Fibroblast of lung (primary cell): ENCODE measurements around the gene CORO1A. TPM values are rescaled to one million over a fixed set of nuclear protein-coding genes. Genes with fewer than 3 reads are reported as not detected.

Source experiments
- DNase-seq, 2 donors: peaks; one replicate each; pipeline versions ENCODE4 v3.0.0 to v3.0.0-alpha.2; 2010; ENCODE audit warnings: low read depth in 2 of 2
- H2AFZ ChIP-seq: 2 replicates; pipeline ENCODE4 v1.5.1; 2012; ENCODE audit warnings: low read length, control low read depth, inconsistent platforms
- H3K27ac ChIP-seq: 2 replicates; pipeline ENCODE4 v1.5.1; 2011; ENCODE audit warnings: low read length, control low read depth; ENCODE audit not compliant: insufficient read depth
- H3K27me3 ChIP-seq: 2 replicates; pipeline ENCODE4 v1.5.1; 2011; ENCODE audit warnings: mild to moderate bottlenecking, low read length; ENCODE audit not compliant: control insufficient read depth, insufficient read depth
- H3K36me3 ChIP-seq: 2 replicates; pipeline ENCODE4 v1.5.1; 2011; ENCODE audit warnings: low read length; ENCODE audit not compliant: control insufficient read depth, insufficient read depth
- H3K4me1 ChIP-seq: 2 replicates; pipeline ENCODE4 v1.5.1; 2011; ENCODE audit warnings: low read length; ENCODE audit not compliant: control insufficient read depth, insufficient read depth; ENCODE audit errors: extremely low read depth
- H3K4me2 ChIP-seq: 2 replicates; pipeline ENCODE4 v1.5.1; 2011; ENCODE audit warnings: low read length, control low read depth; ENCODE audit not compliant: insufficient read depth; ENCODE audit errors: extremely low read depth
- H3K4me3 ChIP-seq, 4 experiments: fragments of 200-600 bp in 1 of 4; sonication (generic) in 1 of 4; replicated peaks in 1 of 4; 2 replicates each; pipeline ENCODE4 v1.5.1; 2011 to 2016; ENCODE audit warnings: low read length in 4 of 4, low read depth in 3 of 4, mild to moderate bottlenecking in 3 of 4, control low read depth in 2 of 4, inconsistent platforms in 1 of 4, mixed read lengths in 1 of 4; ENCODE audit not compliant: insufficient read depth in 1 of 4; ENCODE audit errors: control extremely low read depth in 1 of 4
- H3K79me2 ChIP-seq: 2 replicates; pipeline ENCODE4 v1.5.1; 2012; ENCODE audit warnings: mild to moderate bottlenecking, low read length, inconsistent platforms; ENCODE audit not compliant: control insufficient read depth, insufficient read depth
- H3K9ac ChIP-seq: 2 replicates; pipeline ENCODE4 v1.5.1; 2011; ENCODE audit warnings: mild to moderate bottlenecking, low read length, control low read depth; ENCODE audit not compliant: insufficient read depth
- H3K9me3 ChIP-seq: 2 replicates; pipeline ENCODE4 v1.5.1; 2012; ENCODE audit warnings: low read depth, low read length; ENCODE audit not compliant: control insufficient read depth, insufficient read depth
- H4K20me1 ChIP-seq: 2 replicates; pipeline ENCODE4 v1.5.1; 2011; ENCODE audit warnings: low read length; ENCODE audit not compliant: control insufficient read depth, insufficient read depth; ENCODE audit errors: extremely low read depth
- CTCF ChIP-seq, 2 donors: IDR thresholded peaks in 1 of 2; conservative IDR thresholded peaks in 1 of 2; 1 replicate in 1 of 2; 2 replicates in 1 of 2; pipeline ENCODE4 v1.5.1; 2011 to 2012; ENCODE audit warnings: low read length in 2 of 2, control low read depth in 1 of 2, inconsistent platforms in 1 of 2, low read depth in 1 of 2, mild to moderate bottlenecking in 1 of 2
- EZH2 ChIP-seq: IDR thresholded peaks from 2 replicates; pipeline ENCODE4 v1.5.1; 2012; ENCODE audit warnings: low read length, control low read depth, mild to moderate bottlenecking; ENCODE audit errors: missing control alignments
- polyA plus RNA-seq, 2 donors: library from polyadenylated mRNA; depleted of rRNA in 1 of 2; stranded (reverse) in 1 of 2; unstranded in 1 of 2; fragments of >200 nt; gene quantifications; 2 replicates each; pipeline ENCODE4 v1.2.1, GENCODE V29; 2011 to 2012; ENCODE audit warnings: missing spikeins in 1 of 2
- total RNA-seq: library from RNA; depleted of rRNA; stranded (reverse); fragments of >200 nt; gene quantifications from 2 replicates; pipeline ENCODE4 v1.2.1, GENCODE V29; 2014

Gene CORO1A
- total and polyA plus RNA-seq, 2 donors (not counting 1 experiment from before 2014, with no cell fraction given) = 0.17 to 0.85 TPM

- Histone ChIP-seq H3K27ac (no peak overlapping the region), H3K4me1 (no peaks in the 10 kb centered on the region), H3K4me3 (no peak overlapping the region), H3K9me3 (no peaks in the 10 kb centered on the region), H3K4me2 (no peak overlapping the region), H3K9ac (no peak overlapping the region), H2AFZ (no peak overlapping the region), H3K27me3 (no peaks in the 10 kb centered on the region), H3K36me3 (peaks cover 3% of the 10 kb centered on the region), H4K20me1 (no peaks in the 10 kb centered on the region), H3K79me2 (no peaks in the 10 kb centered on the region)
- DNase-seq = no peak
- TF ChIP-seq CTCF (conservative IDR thresholded peaks at IDR 0.05 in 1 of 2, IDR thresholded peaks at IDR 0.05 in 1 of 2; ENCODE audit: low read depth in 1 of 2, low read length in 2 of 2) (no peak), EZH2 (no peak)
Observed at GRCh38 chr16:30184891-30185682, 1.7 kb downstream of the CORO1A start.

DNA sequence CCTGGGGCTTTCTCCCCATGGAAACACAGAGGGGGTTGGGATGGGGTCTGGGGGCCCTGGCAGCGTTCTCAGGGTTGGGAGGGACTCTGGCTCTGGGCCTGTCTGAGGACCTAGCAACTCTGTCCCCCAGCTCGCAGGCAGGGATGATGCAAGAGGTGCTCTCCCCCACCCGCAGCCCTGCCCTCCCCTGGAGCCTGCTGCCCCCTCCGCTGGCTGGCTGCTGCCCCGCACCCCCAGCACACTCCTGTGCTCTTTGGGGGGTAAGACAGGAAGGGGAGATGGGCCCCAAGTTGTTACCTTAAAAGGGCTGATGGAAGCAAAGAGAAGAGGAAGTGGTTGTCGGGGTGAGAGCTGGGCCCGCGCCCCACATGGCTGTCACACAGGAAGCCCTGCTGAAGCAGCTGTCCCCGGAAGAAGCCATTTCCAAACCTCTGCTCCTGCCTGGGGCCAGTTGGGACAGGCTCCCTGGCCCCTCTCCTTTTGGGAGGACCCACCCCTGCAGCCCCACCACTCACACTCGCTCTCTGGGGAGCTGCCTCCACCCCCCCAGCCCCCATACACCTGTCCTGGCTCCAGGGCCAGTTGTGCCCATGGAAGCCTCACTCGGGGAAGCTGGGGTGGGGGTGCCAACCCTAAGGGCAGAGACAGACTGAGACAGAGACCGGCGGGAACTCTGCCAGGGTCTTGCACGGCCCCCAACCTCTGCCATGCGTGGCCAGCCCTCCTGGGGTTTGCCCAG lies 2.5 kb downstream of the CORO1A start:
- H3K9ac ChIP-seq = no peak overlapping the region
- H2AFZ ChIP-seq = no peak overlapping the region
- no peak overlapping the region for H3K27ac ChIP-seq
- H3K36me3 ChIP-seq = peaks cover 3% of the 10 kb centered on the region
- no peaks in the 10 kb centered on the region for H3K79me2 ChIP-seq
- no peak for TF ChIP-seq EZH2
- TF ChIP-seq CTCF (conservative IDR thresholded peaks at IDR 0.05 in 1 of 2, IDR thresholded peaks at IDR 0.05 in 1 of 2; ENCODE audit: low read depth in 1 of 2, low read length in 2 of 2) = no peak
- no peaks in the 10 kb centered on the region for H3K9me3 ChIP-seq
- no peaks in the 10 kb centered on the region for H3K27me3 ChIP-seq
- no peaks in the 10 kb centered on the region for H3K4me1 ChIP-seq
- no peaks in the 10 kb centered on the region for H4K20me1 ChIP-seq
- no peak overlapping the region for H3K4me3 ChIP-seq
- H3K4me2 ChIP-seq = no peak overlapping the region
- no peak for DNase-seq

DNA sequence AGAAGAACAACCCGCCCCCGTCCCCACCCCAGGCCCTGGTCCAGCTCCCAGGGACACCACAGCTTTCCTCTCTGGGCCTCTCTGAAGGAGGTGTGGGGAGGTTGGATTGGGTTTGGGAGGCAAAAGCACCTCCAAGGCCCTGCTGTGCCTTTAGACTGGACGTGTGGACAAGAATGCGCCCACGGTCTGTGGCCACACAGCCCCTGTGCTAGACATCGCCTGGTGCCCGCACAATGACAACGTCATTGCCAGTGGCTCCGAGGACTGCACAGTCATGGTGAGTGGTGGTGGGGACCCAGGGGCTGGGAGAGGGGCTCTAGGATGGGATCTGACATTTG lies 3.0 kb downstream of the CORO1A start:
- Histone ChIP-seq H3K27ac (no peak overlapping the region), H3K79me2 (no peaks in the 10 kb centered on the region), H3K9me3 (no peaks in the 10 kb centered on the region), H4K20me1 (no peaks in the 10 kb centered on the region), H3K27me3 (no peaks in the 10 kb centered on the region), H3K36me3 (peaks cover 3% of the 10 kb centered on the region), H3K4me1 (no peaks in the 10 kb centered on the region), H3K9ac (no peak overlapping the region), H3K4me3 (no peak overlapping the region), H3K4me2 (no peak overlapping the region), H2AFZ (no peak overlapping the region)
- no peak for TF ChIP-seq EZH2
- no peak for TF ChIP-seq CTCF (conservative IDR thresholded peaks at IDR 0.05 in 1 of 2, IDR thresholded peaks at IDR 0.05 in 1 of 2; ENCODE audit: low read depth in 1 of 2, low read length in 2 of 2)
- no peak for DNase-seq
